HUDEP-2 (cell line): ENCODE measurements around the gene PGBD2.
A peak's percentile ranks its signal among the peaks of the same experiment; 100 is the strongest.
"Not testable (repeated sequence)": the region's sequence is repeated elsewhere in the genome, so short reads cannot be mapped to it uniquely, and the experiment has no call there.

Experiments used
- DNase-seq, 76 experiments: peaks; one replicate each; lab custom pipeline; 2025; ENCODE audit not compliant: unreplicated experiment in 76 of 76; lab: John Stamatoyannopoulos, UW

Gene PGBD2

GRCh38 chr1:248924696-248925532 lies 18.9 kb downstream of the PGBD2 start:
- peak in 70 of 76 experiments; percentile 10 to 81 (median 53) for DNase-seq

- DNase-seq = not testable (repeated sequence)
Measured at GRCh38 chr1:248925859-248926258, 19.8 kb downstream of the PGBD2 start.

GRCh38 chr1:248926401-248927182 lies 20.6 kb downstream of the PGBD2 start:
- DNase-seq = peak in 40 of 76 experiments; percentile 6 to 75 (median 28)

- DNase-seq = not testable (repeated sequence)
Measured at GRCh38 chr1:248927283-248927682, 21.2 kb downstream of the PGBD2 start.

- DNase-seq = not testable (repeated sequence)
Measured at GRCh38 chr1:248928122-248928521, 22.1 kb downstream of the PGBD2 start.

- DNase-seq = not testable (repeated sequence)
Measured at GRCh38 chr1:248930037-248930436, 24.0 kb downstream of the PGBD2 start.

- DNase-seq = not testable (repeated sequence)
Measured at GRCh38 chr1:248938173-248938809, 32.3 kb downstream of the PGBD2 start.

- not testable (repeated sequence) for DNase-seq
Measured at GRCh38 chr1:248944134-248944999, 38.3 kb downstream of the PGBD2 start.

- DNase-seq = not testable (repeated sequence)
Measured at GRCh38 chr1:248945000-248945423, 39.0 kb downstream of the PGBD2 start.

GRCh38 chr1:248945453-248945852 lies 39.4 kb downstream of the PGBD2 start:
- not testable (repeated sequence) for DNase-seq

GRCh38 chr1:248945856-248946416 lies 39.9 kb downstream of the PGBD2 start:
- DNase-seq = not testable (repeated sequence)
